GM12878 (cell line): ENCODE results near the gene BAIAP2L1. TPM values are rescaled to one million over a fixed set of nuclear protein-coding genes. Genes with fewer than 3 reads are reported as not detected.

Source experiments
- ATAC-seq: fragments of 200-7000 bp; cut with Tn5 transposase; 3 replicates; pipeline ENCODE4 v1.9.1; 2020; ENCODE audit warnings: mild to moderate bottlenecking, moderate library complexity
- BruUV-seq: library from RNA; stranded (reverse); fragments of 400-500 nt; replicated peaks from 2 replicates; lab custom pipeline; 2021; lab: Mats Ljungman, UMichigan
- CTCF ChIA-PET: fragments of 300-600 bp; sonication (Branson Sonifier 250); formaldehyde crosslinking; extraction: SDS; loops from one replicate; lab custom pipeline; 2021; ENCODE audit warnings: inconsistent platforms; lab: Yijun Ruan, JAX
- POLR2A ChIA-PET: fragments of 350-600 bp; formaldehyde crosslinking; extraction: SDS; loops from one replicate; lab custom pipeline; 2021; ENCODE audit warnings: inconsistent platforms; lab: Charles Lee
- RAD21 ChIA-PET: fragments of 300-600 bp; sonication (Branson Sonifier 250); formaldehyde crosslinking; loops from one replicate; lab custom pipeline; 2023; ENCODE audit warnings: antibody characterized with exemption; ENCODE audit not compliant: unreplicated experiment; lab: Charles Lee
- SMC1A ChIA-PET: fragments of 300-600 bp; sonication (Branson Sonifier 250); formaldehyde crosslinking; loops from one replicate; lab custom pipeline; 2023; ENCODE audit not compliant: unreplicated experiment, uncharacterized antibody; lab: Charles Lee
- DNase-seq: peaks from one replicate; pipeline ENCODE4 v3.0.0-alpha.2; 2011; ENCODE audit warnings: low read depth, low spot score
- FAIRE-seq: peaks from 3 replicates; lab custom pipeline; 2011; peaks lifted over from hg19 to GRCh38; lab: Jason Lieb, UNC
- H2AFZ ChIP-seq: 2 replicates; pipeline ENCODE4 v1.6.0; 2011; ENCODE audit warnings: low read depth, low read length, control low read depth; ENCODE audit not compliant: control insufficient read depth
- H3K27ac ChIP-seq: 2 replicates; pipeline ENCODE4 v1.5.1; 2011; ENCODE audit warnings: control low read depth; ENCODE audit not compliant: control insufficient read depth, insufficient read depth
- H3K27me3 ChIP-seq, 2 experiments: replicated peaks in 1 of 2; 2 replicates each; pipeline versions ENCODE4 v1.6.0 to v1.6.1; 2011; ENCODE audit warnings: low read length in 1 of 2; ENCODE audit not compliant: control insufficient read depth in 2 of 2, insufficient read depth in 2 of 2
- H3K36me3 ChIP-seq, 2 experiments: 2 replicates each; pipeline ENCODE4 v1.5.1; 2011; ENCODE audit warnings: low read length in 1 of 2; ENCODE audit not compliant: control insufficient read depth in 2 of 2, insufficient read depth in 2 of 2
- H3K4me1 ChIP-seq: 2 replicates; pipeline ENCODE4 v1.6.1; 2011; ENCODE audit warnings: mild to moderate bottlenecking, low read length, moderate library complexity, mixed read lengths; ENCODE audit not compliant: control insufficient read depth, insufficient read depth
- H3K4me2 ChIP-seq: 2 replicates; pipeline ENCODE4 v1.6.0; 2011; ENCODE audit warnings: control low read depth; ENCODE audit not compliant: control insufficient read depth, insufficient read depth
- H3K4me3 ChIP-seq: fragments of 200-600 bp; sonication (generic); 2 replicates; pipeline ENCODE4 v1.5.1; 2016
- H3K79me2 ChIP-seq: 2 replicates; pipeline ENCODE4 v1.6.0; 2011; ENCODE audit warnings: low read length; ENCODE audit not compliant: control insufficient read depth, insufficient read depth
- H3K9ac ChIP-seq: 2 replicates; pipeline ENCODE4 v1.8.0; 2011; ENCODE audit warnings: low read length, control low read depth, mixed read lengths; ENCODE audit not compliant: control insufficient read depth, insufficient read depth
- H3K9me3 ChIP-seq: replicated peaks from 3 replicates; pipeline ENCODE4 v1.5.1; 2011; ENCODE audit warnings: mild to moderate bottlenecking, low read length; ENCODE audit not compliant: control insufficient read depth, insufficient read depth
- H4K20me1 ChIP-seq: 2 replicates; pipeline ENCODE4 v1.6.0; 2011; ENCODE audit not compliant: control insufficient read depth, insufficient read depth
- CHD4 ChIP-seq: fragments of 200-600 bp; sonication (generic); IDR thresholded peaks from 2 replicates; pipeline ENCODE4 v1.6.1; 2016; ENCODE audit warnings: mild to moderate bottlenecking
- CUX1 ChIP-seq: IDR thresholded peaks from 2 replicates; pipeline ENCODE4 v1.6.1; 2012; ENCODE audit warnings: improper control_type of control experiment, low read depth, low read length; ENCODE audit not compliant: insufficient replicate concordance
- GATAD2B ChIP-seq: fragments of 450-650 bp; conservative IDR thresholded peaks from 2 replicates; pipeline ENCODE4 v1.6.1; 2017; ENCODE audit warnings: low read depth, mild to moderate bottlenecking, moderate library complexity
- IRF3 ChIP-seq: fragments of 450-650 bp; IDR thresholded peaks from 2 replicates; pipeline ENCODE4 v1.6.1; 2014; ENCODE audit warnings: mild to moderate bottlenecking
- IRF5 ChIP-seq: fragments of 450-650 bp; IDR thresholded peaks from 2 replicates; pipeline ENCODE4 v1.6.1; 2017; ENCODE audit warnings: borderline replicate concordance
- NBN ChIP-seq: fragments of 450-650 bp; IDR thresholded peaks from 2 replicates; pipeline ENCODE4 v1.6.1; 2016
- POLR2A ChIP-seq: IDR thresholded peaks from 2 replicates; pipeline ENCODE4 v1.6.1; 2011; ENCODE audit warnings: low read depth, mild to moderate bottlenecking, low read length
- SIN3A ChIP-seq: IDR thresholded peaks from 2 replicates; pipeline ENCODE4 v1.6.1; 2012; ENCODE audit warnings: low read depth, low read length, improper control_type of control experiment
- SP1 ChIP-seq: IDR thresholded peaks from one replicate; pipeline ENCODE4 v1.6.1; 2011; ENCODE audit warnings: low read depth, low read length
- TCF12 ChIP-seq: IDR thresholded peaks from 2 replicates; pipeline ENCODE4 v1.6.1; 2011; ENCODE audit warnings: low read depth, mild to moderate bottlenecking, low read length
- USF2 ChIP-seq: IDR thresholded peaks from 2 replicates; pipeline ENCODE4 v1.6.1; 2011; ENCODE audit warnings: low read depth, low read length, improper control_type of control experiment, borderline replicate concordance
- ZNF274 ChIP-seq: IDR thresholded peaks from one replicate; pipeline ENCODE4 v1.8.0; 2011; ENCODE audit not compliant: insufficient read length, insufficient read depth
- ZNF687 ChIP-seq: fragments of 450-650 bp; IDR thresholded peaks from 2 replicates; pipeline ENCODE4 v1.6.1; 2017; ENCODE audit warnings: mild to moderate bottlenecking, moderate library complexity
- WGBS: methylation state at CpG from one replicate; pipeline ENCODE4 v1.1.6; 2016; ENCODE audit warnings: low lambda C conversion rate; ENCODE audit not compliant: insufficient replicate concordance, insufficient coverage; ENCODE audit errors: missing lambda C conversion rate; 5-methylcytosine and 5-hydroxymethylcytosine counted together
- in situ Hi-C: fragments of 300-500 bp; cut with MboI; formaldehyde crosslinking; loops from 9 replicates; pipeline ENCODE4 v1.14.3; 2018; ENCODE audit warnings: mixed read lengths
- intact Hi-C: fragments of 100-400 bp; cut with micrococcal nuclease; formaldehyde crosslinking; loops from one replicate; pipeline ENCODE4 v1.14.2; 2022; ENCODE audit not compliant: unreplicated experiment
- polyA plus RNA-seq, 11 experiments: library from polyadenylated mRNA; depleted of rRNA in 4 of 11; unstranded in 6 of 11; stranded (reverse) in 5 of 11; fragments of >200 nt; fragmentation: Nextera tagmentation in 4 of 11; fragmentation: Illumina TruSeq in 1 of 11; extraction: Ambion mirVana in 4 of 11; extraction: Trizol in 1 of 11; gene quantifications; 1 replicate in 1 of 11; 2 replicates in 10 of 11; pipeline versions ENCODE4 v1.2.1 to v1.2.3, GENCODE V29; 2011 to 2016; ENCODE audit warnings: inconsistent platforms in 2 of 11, missing spikeins in 2 of 11, low read depth in 1 of 11
- total RNA-seq, 4 experiments: library from RNA; depleted of rRNA in 3 of 4; stranded (reverse); fragments of >200 nt in 3 of 4; fragmentation: Illumina TruSeq in 1 of 4; extraction: Trizol in 1 of 4; gene quantifications; 2 replicates each; pipeline versions ENCODE4 v1.2.1 to v1.2.3, GENCODE V29; 2013 to 2021

Gene BAIAP2L1
- total and polyA plus RNA-seq, 10 of the 15 experiments (the other 5 are each of a cell fraction or from before 2014, with no cell fraction given), result 8.9 to 60.2 (median 35.7) TPM

GRCh38 chr7:98265841-98266271 is 135.0 kb downstream of the BAIAP2L1 start:
- SMC1A ChIA-PET, result no interaction called here
- intact Hi-C loops (no loop called here), in situ Hi-C loops (no loop called here)
- H3K27me3 ChIP-seq, result no peaks in the 10 kb centered on the region
- no peak overlapping the region for H3K4me2 ChIP-seq
- no TSS peak for BruUV-seq
- FAIRE-seq (no peak), ATAC-seq (no peak), DNase-seq (no peak)
- H3K9me3 ChIP-seq, result no peaks in the 10 kb centered on the region; the same call in 2 of the 3 replicates
- RAD21 ChIA-PET, result no interaction called here
- WGBS, result 99% methylated on average over 5 of the region's 5 CpGs
- H3K4me3 ChIP-seq, result no peak overlapping the region
- H4K20me1 ChIP-seq, result no peaks in the 10 kb centered on the region
- no peak overlapping the region for H3K9ac ChIP-seq
- H3K4me1 ChIP-seq, result no peaks in the 10 kb centered on the region
- no peaks in the 10 kb centered on the region for H3K79me2 ChIP-seq
- POLR2A ChIA-PET, result interaction anchor here (0.6 to 0.7 kb wide), 2 partner anchors 12 to 27 kb away, joined by 4 to 5 read pairs; no protein-coding TSS in a partner anchor
- CTCF ChIA-PET, result interaction anchor here (0.6 to 1.2 kb wide), 2 partner anchors 13 to 288 kb away, joined by 3 to 4 read pairs; no protein-coding TSS in a partner anchor
- H3K36me3 ChIP-seq, result no peaks in the 10 kb centered on the region
- H2AFZ ChIP-seq, result no peak overlapping the region
- H3K27ac ChIP-seq, result no peak overlapping the region
- TF ChIP-seq USF2 (no peak), CUX1 (no peak), NBN (no peak), CHD4 (no peak), ZNF687 (no peak), IRF3 (no peak), GATAD2B (no peak), ZNF274 (no peak), SP1 (no peak), SIN3A (no peak), IRF5 (no peak), TCF12 (no peak), POLR2A (no peak)
